GM18498 (cell line): ENCODE results near the gene IFNE.
"Not testable (repeated sequence)": the region's sequence is repeated elsewhere in the genome, so short reads cannot be mapped to it uniquely, and the experiment has no call there.

Experiments used
- ATAC-seq: cut with Tn5 transposase; IDR thresholded peaks from one replicate; pipeline ENCODE4 v1.9.1; 2021; ENCODE audit warnings: mild to moderate bottlenecking, moderate library complexity; ENCODE audit not compliant: unreplicated experiment

IFNE gene

DNA sequence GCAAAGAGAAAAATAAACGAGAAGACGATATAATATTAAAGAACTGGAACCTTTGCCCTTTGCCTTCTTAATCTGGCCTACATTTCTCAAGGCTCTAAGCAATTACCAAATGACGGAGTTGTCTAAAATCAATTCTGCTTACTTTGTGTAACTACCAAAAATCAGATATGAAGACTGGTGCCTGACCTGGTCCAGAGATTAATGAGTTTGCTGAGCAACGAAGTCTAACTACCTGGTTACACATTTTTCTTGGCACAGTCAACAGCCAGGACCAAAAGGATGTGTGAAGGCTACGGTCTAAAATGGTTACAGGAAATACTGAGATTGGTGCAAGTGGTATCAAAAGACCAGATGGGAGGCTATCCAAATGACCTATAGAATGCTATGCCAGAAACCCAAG, 17.8 kb upstream of the IFNE start:
- no peak for ATAC-seq

DNA sequence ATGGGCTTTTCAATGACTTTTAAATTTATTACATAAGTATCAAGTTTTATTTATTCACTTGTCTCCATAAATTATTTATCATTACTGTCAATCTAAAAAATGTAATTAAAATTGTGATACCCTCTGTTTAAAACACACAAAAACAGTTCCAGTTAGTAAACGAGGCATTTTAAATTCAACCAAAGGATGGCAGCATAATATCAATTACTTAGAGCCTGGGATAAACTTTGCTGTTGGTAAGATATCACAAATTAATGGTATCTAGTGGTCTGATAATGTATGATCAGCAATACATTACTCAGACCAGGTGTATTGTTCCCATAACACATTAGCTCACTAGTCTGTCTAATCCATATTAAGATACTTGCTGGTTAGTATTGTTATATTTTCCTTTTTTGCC, 9.6 kb upstream of the IFNE start:
- no peak for ATAC-seq

DNA sequence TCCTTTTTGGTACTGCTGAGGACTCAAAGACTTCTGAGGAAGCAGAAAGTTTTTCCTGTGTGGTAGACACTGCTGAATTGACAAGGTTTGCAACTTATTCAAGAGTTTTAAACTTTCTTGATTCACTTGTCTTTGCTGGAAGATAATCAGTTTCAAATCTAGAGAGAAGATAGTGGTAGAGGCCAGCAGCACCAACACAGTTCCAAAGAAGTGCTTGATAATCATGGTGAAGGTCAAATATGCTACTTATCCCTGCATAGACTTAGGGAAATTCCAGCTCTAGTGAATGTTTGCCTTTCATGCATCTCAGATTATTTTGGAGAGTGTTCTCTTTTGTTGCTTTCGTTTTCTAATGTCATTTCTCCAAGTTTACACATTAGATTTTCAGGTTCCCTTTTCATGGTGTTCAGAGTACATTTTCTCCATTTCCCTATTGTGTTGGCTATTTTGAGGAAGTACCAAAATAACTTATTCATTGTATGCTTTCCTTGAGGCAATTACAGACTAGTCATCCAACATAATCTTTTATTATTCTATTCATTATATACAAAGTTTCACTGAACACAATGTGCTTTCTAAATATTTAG, 550 bp downstream of the IFNE start:
- no peak for ATAC-seq

DNA sequence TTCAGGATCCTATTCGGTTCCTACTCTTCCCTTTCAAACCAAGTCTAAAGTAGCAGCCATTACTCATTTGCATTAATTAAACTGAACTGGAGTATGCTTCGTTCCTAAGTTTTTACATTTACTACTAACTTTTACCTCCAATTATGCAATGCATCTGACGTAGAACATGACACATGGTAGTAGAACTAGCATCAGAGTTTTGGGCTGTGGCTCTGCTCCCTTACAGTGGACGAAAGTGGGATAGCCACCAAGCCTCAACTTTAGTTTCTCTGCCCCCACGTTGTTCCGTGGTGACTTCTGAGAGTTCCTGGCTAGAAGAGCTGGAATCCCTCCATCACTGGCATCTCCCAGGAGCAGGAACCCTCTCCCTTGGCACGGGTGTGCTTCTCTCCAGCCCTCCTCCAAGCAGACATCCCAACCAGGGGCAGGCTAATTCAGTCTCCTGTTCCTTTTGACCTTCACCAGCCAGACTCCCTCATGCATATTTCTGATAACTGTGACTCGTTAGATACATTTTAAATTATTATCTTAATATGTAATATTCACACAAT, 2.9 kb downstream of the IFNE start:
- no peak for ATAC-seq

DNA sequence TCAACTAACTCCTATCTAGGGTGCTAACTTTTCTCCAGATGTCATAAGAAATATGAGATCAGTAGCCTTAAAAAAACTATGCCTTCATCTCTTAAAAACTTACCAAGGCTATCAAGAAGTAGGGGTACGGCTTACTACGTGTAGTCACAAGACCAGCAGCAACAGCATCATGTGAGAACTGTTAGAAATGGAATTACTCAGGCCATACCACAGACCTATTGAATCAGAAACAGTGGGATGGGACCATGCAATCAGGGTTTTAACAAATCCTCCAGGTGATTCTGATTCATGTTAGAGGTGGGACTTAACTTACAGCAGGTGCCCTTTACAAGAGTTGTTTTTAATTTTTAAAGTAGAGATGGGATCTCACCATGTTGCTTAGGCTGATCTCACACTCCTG, 4.6 kb downstream of the IFNE start:
- no peak for ATAC-seq

DNA sequence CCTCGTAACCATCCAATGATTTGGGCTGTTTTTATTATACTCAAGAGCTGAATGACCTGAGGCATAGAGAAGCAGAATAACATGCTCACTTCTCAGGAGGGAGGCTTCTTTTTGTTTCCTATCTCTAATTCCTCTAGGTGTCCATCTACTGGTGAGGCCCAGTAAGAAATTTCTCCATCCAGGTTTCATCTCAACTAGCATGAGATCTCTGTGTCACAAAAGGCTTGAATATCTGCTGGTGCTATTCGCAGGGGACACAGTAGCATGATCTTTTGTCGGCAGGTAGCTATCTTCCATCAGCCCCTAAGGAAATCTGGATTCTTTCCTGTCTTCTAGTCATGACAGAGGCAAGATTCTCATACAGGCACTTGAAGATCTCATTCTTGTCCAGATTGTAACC, 8.9 kb downstream of the IFNE start:
- ATAC-seq: no peak

DNA sequence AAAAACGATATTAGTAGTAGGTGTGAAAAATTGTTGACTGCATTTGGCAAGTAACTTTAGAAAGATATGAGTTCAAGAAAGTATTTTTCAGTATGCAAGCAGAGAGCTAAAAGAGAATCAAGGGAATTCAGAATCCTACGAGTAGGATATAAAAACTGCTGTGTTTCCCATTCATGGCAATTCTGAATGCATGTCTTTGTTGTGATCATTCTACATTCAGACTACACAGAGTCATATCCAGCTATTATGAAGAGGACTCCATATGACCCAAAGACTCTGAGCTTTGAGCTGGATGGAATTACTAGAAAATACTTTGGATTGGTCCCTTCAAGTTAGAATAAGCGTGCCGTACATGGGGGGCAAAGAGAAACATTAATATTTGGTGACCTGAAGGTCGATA, 12.0 kb downstream of the IFNE start:
- ATAC-seq: no peak

DNA sequence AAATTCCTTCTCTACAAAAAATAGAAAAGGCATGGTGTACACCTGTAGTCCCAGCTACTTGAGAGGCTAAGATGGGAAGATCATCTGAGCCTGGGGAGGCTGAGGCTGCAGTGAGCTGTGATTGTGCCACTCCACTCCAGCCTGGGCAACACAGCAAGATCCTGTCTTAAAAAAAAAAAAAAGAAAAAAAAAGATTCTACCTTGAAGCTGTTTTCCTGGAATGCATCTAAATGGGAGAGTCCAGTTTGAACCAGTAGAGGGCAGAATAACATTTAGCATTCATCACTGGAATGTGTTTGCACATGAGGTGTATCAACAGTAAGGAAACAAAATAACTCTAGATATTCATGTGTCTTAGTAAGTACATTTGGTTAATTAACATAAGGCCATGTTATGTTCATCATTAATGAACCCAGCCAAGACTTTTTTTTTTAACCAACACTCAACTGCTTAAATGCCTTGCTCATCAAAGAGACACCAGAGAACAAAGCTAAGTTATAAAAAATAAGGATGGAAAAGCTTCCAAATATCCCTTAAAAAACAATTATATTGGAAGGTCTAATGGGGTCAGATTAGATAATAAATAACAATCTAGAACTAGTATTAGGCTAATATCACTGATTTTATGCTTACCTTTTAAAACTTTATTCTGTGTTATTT, 16.1 kb downstream of the IFNE start:
- no peak for ATAC-seq

DNA sequence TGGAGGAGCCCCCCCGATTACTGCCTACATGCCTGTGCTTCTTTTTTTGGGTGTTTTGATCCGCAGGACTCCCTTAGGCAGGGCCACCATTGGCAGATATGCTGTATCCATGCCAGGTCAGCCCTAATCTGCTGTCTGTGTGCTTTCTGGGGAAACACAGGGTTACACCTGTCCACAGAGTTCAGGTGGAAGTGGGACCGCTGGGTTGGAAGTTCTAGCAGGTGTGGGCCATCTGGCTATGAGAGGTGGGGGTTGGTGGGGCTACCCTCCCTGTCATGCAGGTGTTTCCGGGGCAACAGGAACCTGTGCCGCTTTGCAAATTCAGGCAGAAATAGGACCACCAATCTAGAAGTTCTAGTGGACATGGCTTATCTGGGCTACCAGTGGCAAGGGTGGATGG, 17.0 kb downstream of the IFNE start:
- ATAC-seq: no peak

DNA sequence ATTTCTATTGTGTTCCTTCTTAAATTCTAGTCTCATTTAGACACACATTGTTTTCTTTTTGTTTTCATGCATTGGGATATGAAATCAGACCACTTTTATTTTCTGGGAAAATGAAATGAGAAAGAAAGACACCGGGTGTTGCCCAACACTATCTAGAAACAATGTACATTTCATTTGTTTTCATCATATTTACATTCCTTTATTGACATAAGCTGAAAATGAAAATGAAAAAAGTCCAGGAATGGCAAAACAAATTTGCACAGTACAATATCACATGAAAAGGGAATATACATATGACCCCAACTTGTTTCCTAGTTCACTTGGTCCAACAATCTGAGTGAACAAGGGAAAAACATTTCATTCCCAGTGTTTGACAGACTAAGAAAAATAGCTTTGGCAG, 20.7 kb downstream of the IFNE start:
- no peak for ATAC-seq

DNA sequence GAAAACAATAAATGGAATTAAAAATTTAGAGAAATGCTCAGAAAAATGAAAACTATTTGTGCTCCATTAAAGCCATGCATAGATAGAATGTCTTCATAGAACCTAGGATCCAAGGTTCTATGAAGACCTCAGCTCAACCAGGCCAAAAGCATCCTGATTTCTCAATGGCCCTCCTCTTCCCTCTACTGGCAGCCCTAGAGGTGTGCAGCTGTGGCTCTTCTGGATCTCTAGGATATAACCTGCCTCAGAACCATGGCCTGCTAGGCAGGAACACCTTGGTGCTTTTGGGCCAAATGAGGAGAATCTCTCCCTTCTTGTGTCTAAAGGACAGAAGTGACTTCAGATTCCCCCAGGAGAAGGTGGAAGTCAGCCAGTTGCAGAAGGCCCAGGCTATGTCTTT, 26.8 kb downstream of the IFNE start:
- peak; percentile 91 for ATAC-seq

DNA sequence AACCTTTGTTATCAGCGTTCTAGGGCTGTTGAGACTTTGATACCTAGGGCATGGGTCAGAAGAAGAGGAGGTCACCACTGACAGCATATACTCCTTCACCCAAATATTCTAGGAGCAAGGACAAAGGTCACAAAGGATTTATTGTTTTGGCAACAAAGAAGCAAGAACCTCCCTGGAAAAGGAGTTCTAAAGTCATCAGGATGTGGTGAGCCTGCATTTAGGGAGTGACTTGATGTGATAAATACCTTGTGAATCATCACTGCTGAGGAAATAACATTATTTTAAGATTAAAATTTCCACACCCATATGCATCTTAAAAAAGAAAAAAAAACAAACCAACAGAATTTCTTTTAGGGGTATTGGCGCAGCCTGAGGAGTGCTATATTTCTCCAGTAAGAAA, 28.0 kb downstream of the IFNE start:
- ATAC-seq: no peak

DNA sequence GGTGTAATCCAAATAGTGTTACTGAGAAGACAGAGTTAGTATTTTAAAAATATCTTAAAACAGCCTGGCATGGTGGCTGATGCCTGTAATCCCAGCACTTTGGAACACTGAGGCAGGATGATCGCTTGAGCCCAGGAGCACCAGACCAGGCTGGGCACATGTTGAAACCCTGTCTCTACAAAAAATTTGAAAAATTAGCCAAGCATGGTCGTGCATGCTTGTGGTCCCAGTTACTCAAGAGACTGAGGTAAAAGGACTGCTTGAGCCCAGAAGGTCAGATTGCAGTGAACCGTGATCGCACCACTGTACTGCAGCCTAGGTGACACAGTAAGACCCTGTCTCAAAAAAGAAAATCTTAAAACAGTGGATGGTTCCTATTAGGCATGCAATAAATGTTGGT, 29.4 kb downstream of the IFNE start:
- ATAC-seq: no peak

DNA sequence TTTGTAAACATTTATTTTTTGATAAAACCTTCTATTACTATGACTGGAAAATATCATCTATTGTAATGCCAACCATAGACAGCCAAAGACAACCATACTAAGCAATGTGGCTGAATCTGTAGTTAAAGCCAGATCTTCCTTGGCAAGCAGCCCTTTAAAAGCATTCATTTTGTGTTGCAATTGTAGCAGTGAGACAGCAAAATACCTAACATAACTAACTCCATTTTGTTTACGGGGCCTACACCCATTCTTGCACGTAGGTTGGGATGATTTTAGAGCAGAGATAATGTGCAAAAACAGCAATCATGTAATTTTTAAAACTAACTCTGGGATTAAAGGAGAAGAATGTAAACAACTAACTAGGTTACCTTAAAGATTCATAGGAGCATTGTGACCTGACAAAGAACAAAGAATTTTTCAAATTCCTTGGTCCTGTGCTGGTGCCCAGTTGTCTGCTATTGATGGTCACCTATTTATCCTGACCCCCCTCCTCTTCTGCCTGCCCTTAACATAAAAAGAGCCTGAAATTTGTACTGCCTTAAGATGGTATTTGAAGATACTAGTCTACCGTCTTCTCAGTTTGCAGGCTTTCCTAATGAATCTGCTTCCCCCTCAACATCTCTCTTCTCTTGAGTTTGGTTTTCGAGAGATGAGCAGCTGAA, 31.2 kb downstream of the IFNE start:
- ATAC-seq: no peak

DNA sequence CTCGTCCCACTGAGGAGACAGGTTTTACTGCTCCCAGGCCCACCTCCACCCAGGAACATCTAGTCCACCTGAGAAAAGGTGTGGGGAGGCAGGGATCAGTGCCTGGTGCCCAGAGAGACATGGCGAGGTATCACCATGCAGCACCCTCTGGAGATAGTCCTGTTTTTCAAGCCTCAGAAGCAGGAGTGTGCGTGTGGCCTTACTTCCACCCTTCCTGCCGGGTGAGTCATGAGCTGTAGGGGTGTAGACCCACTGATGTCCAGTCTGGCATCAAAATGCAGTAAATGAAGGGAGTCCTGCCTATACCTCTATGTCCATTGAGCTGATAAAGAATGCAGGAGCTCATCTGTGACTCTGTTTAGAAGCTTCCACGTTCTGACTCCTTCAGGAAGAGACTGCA, 32.8 kb downstream of the IFNE start:
- ATAC-seq: not testable (repeated sequence)

DNA sequence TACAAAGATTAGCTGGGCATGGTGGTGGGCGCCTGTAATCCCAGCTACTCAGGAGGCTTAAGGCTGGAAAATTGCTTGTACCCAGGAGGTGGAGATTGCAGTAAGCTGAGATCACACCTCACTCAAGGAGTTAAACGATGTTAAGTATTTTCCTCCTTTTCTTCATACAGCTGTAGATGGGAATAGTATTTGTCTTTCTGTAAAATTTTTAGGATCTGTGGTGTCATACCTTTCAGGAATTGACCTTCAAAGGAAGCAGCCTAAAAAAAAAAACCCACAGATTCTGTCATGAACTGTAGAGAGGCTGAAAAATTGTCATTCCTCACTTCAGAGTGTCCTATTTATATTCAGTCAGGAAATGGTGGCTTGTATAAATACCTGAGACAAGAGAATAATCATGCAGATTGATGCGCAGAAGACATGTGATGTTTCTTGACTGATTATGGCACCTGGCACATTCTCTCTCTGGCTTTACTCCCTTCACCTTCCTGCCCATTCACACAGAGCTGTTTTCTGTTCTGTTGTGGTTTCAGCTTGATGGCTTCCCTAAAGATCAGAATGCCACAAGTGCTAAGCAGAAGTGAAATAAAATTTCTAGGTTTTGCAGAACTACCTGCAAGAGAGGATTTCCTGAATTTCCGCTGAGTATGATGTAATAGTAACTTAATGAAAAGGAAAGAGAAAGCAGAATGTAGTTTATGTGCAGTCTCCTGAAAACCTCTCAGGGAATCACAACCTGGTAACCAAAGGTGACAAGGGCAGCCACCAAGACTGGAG, 38.1 kb downstream of the IFNE start:
- ATAC-seq: peak; percentile 90

DNA sequence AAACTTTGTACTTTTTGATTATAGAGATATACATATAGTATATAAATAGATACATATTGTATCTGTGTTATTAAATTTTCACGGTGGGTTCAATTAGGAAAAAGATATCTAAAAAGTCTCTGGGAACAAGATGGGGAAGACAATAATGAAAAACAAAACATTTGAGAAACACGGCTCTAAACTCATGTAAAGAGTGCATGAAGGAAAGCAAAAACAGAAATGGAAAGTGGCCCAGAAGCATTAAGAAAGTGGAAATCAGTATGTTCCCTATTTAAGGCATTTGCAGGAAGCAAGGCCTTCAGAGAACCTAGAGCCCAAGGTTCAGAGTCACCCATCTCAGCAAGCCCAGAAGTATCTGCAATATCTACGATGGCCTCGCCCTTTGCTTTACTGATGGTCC, 42.0 kb downstream of the IFNE start, which contains the start of gene IFNA1:
Gene IFNA1, plus strand, starts transcription at position 301 of the 400 bp plus-strand sequence. Its CDS starts 69 bp downstream, at position 370.
- no peak for ATAC-seq

DNA sequence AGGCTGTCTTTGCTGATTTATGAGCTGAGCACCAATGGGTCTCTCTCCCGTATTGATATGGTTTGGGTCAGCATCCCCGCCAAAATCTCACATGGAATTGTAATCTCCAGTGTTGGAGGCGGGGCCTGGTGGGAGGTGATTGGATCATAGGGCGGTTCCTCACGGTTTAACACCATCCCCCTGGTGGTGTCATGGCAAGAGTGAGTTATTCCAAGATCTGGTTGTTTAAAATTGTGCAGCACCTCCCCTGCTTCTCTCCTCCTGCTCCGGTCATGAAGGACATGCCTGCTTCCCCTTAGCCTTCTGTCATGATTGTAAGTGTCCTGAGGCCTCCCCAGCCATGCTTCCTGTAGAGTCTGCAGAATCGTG, 47.1 kb downstream of the IFNE start:
- ATAC-seq: not testable (repeated sequence)

DNA sequence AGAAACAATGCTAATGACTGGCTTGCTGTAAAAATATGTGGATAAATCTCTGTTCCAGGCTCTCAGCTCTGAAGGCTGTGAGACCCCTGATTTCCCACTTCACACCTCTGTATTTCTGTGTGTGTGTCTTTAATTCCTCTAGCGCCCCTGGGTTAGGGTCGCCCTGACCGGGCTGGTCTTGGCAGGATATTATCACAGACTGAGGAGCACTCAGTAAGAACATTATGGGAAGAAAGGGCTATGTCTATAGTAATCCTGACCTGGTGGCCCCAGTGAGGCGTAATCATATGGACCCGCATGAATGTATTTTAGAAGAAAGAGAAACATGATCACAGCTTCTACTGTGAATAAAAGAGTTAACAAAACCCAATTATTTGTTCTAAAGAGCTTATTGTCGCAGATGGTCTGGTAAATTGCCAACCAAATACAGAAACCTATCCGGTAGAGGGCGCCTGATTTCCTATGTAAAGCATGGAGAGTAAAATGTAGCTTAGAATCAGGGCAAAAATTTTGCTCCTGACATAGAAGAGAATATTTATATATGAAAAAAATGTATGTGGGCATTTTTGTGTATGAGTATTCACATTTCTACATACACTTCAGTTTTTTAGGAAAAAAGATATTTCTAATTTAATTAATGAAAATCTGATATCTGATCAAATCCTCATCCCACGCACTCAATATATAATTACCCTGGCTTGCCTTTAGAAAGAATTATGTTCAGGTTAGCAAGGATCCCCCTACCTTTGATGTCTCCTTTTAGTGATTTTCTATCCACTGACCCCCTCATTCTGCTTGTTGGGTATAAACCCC, 47.7 kb downstream of the IFNE start:
- no peak for ATAC-seq

DNA sequence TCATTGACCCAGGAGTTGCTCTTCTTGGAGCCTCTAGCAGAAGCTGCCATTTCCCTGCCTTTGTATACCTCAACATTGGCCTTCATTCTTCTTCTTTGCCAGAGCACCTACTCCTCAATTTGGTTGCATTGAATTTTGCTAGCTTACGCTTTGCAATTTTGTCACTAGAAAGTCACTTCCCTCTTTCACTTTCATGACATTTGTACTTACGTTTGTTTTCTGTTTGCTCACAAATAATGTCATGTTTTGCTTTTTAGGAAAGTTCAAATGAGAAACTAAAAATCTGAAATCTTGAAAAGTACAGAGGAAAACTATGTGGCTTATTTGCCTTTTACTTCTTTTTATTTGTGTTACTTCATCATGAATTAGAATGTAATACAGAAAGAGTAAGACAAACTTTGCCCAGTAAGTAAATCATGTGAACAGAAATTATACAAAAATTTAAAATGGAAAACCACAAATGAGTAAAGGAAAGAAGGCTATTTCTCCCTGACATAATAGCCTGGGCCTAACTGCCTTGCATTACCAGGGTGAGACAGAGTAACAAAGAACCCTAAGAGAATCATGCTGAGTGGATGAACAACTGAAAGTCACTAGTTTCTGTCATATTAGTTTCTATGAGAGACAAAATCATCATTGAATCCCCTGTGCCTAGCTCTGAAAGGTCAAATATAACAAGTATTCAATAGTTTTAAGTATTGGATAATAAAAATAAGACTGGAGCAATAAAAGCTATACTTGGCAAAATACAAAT, 49.3 kb downstream of the IFNE start:
- peak; percentile 69 for ATAC-seq
